Measurements from ENCODE around the gene METTL4.

Gene METTL4

GRCh38 chr18:2513616-2514015 lies 57.7 kb downstream of the METTL4 start:
- Histone ChIP-seq H3K9me3 (replicated peaks; ENCODE audit: insufficient read depth, low read length) (no peaks in the 10 kb centered on the region), H3K9me2 (replicated peaks; ENCODE audit: insufficient read depth, low read length) (no peaks in the 10 kb centered on the region), H3K79me2 (ENCODE audit: low read length) (no peaks in the 10 kb centered on the region), H3K4me3 (ENCODE audit: low read length) (no peak overlapping the region), H3K27ac (ENCODE audit: low read length) (no peak overlapping the region), H3K36me3 (replicated peaks; ENCODE audit: insufficient read depth, low read length) (no peaks in the 10 kb centered on the region), H3K4me1 (ENCODE audit: low read length) (peaks cover 5% of the 10 kb centered on the region; the same call in 1 of the 2 replicates), H3K27me3 (replicated peaks; ENCODE audit: insufficient read depth, low read length) (no peaks in the 10 kb centered on the region), H3F3A (ENCODE audit: insufficient read depth, low read length) (no peaks in the 10 kb centered on the region), H3K4me2 (ENCODE audit: low read depth, low read length) (no peak overlapping the region), H2AFZ (ENCODE audit: low read length) (no peak overlapping the region), H3K9ac (ENCODE audit: low read length) (no peak overlapping the region), H4K20me1 (ENCODE audit: insufficient read depth, low read length) (no peaks in the 10 kb centered on the region)
- no peak for DNase-seq
- TF ChIP-seq, protein P1, sequence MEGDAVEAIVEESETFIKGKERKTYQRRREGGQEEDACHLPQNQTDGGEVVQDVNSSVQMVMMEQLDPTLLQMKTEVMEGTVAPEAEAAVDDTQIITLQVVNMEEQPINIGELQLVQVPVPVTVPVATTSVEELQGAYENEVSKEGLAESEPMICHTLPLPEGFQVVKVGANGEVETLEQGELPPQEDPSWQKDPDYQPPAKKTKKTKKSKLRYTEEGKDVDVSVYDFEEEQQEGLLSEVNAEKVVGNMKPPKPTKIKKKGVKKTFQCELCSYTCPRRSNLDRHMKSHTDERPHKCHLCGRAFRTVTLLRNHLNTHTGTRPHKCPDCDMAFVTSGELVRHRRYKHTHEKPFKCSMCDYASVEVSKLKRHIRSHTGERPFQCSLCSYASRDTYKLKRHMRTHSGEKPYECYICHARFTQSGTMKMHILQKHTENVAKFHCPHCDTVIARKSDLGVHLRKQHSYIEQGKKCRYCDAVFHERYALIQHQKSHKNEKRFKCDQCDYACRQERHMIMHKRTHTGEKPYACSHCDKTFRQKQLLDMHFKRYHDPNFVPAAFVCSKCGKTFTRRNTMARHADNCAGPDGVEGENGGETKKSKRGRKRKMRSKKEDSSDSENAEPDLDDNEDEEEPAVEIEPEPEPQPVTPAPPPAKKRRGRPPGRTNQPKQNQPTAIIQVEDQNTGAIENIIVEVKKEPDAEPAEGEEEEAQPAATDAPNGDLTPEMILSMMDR (IDR thresholded peaks at IDR 0.05; ENCODE audit: low read length): no peak

GRCh38 chr18:2512059-2512458 lies 59.2 kb downstream of the METTL4 start:
- Histone ChIP-seq H3K4me2 (ENCODE audit: low read depth, low read length) (no peak overlapping the region), H2AFZ (ENCODE audit: low read length) (no peak overlapping the region)

GRCh38 chr18:2511451-2511850 lies 59.9 kb downstream of the METTL4 start:
- Histone ChIP-seq H3K4me1 (ENCODE audit: low read length) (peaks cover 5% of the 10 kb centered on the region; the same call in 1 of the 2 replicates), H3F3A (ENCODE audit: insufficient read depth, low read length) (no peaks in the 10 kb centered on the region), H3K9me3 (replicated peaks; ENCODE audit: insufficient read depth, low read length) (no peaks in the 10 kb centered on the region), H3K4me3 (ENCODE audit: low read length) (no peak overlapping the region), H3K27ac (ENCODE audit: low read length) (no peak overlapping the region), H3K36me3 (replicated peaks; ENCODE audit: insufficient read depth, low read length) (no peaks in the 10 kb centered on the region), H3K27me3 (replicated peaks; ENCODE audit: insufficient read depth, low read length) (no peaks in the 10 kb centered on the region), H3K79me2 (ENCODE audit: low read length) (no peaks in the 10 kb centered on the region), H4K20me1 (ENCODE audit: insufficient read depth, low read length) (no peaks in the 10 kb centered on the region), H3K4me2 (ENCODE audit: low read depth, low read length) (no peak overlapping the region), H2AFZ (ENCODE audit: low read length) (no peak overlapping the region), H3K9ac (ENCODE audit: low read length) (no peak overlapping the region), H3K9me2 (replicated peaks; ENCODE audit: insufficient read depth, low read length) (no peaks in the 10 kb centered on the region)
- DNase-seq: no peak
- no peak for TF ChIP-seq EZH2 (optimal IDR thresholded peaks at IDR 0.05; ENCODE audit: low read depth, low read length)
- no peak for TF ChIP-seq EZH2phosphoT487 (IDR thresholded peaks at IDR 0.05; ENCODE audit: low read length)
- TF ChIP-seq, protein P1 (IDR thresholded peaks at IDR 0.05; ENCODE audit: low read length): no peak

More at GRCh38 chr18:2512059-2512458, 59.2 kb downstream of the METTL4 start:
- Histone ChIP-seq H3K4me3 (ENCODE audit: low read length) (no peak overlapping the region), H3K27me3 (replicated peaks; ENCODE audit: insufficient read depth, low read length) (no peaks in the 10 kb centered on the region), H3F3A (ENCODE audit: insufficient read depth, low read length) (no peaks in the 10 kb centered on the region), H3K9ac (ENCODE audit: low read length) (no peak overlapping the region), H3K79me2 (ENCODE audit: low read length) (no peaks in the 10 kb centered on the region), H3K27ac (ENCODE audit: low read length) (no peak overlapping the region), H3K36me3 (replicated peaks; ENCODE audit: insufficient read depth, low read length) (no peaks in the 10 kb centered on the region), H3K9me3 (replicated peaks; ENCODE audit: insufficient read depth, low read length) (no peaks in the 10 kb centered on the region), H4K20me1 (ENCODE audit: insufficient read depth, low read length) (no peaks in the 10 kb centered on the region), H3K9me2 (replicated peaks; ENCODE audit: insufficient read depth, low read length) (no peaks in the 10 kb centered on the region), H3K4me1 (ENCODE audit: low read length) (peaks cover 5% of the 10 kb centered on the region; the same call in 1 of the 2 replicates)
- no peak for DNase-seq
- no peak for TF ChIP-seq EZH2phosphoT487 (IDR thresholded peaks at IDR 0.05; ENCODE audit: low read length)
- no peak for TF ChIP-seq EZH2 (optimal IDR thresholded peaks at IDR 0.05; ENCODE audit: low read depth, low read length)
- TF ChIP-seq, protein P1 (IDR thresholded peaks at IDR 0.05; ENCODE audit: low read length): no peak
